Endothelial cell of hepatic sinusoid (primary cell): ENCODE measurements around the gene SP2.

Experiments used
- in situ Hi-C: cut with HindIII; loops from 2 replicates; pipeline ENCODE4 v1.10.0; 2017; ENCODE audit warnings: low sequenced_read_pairs

SP2 gene

DNA sequence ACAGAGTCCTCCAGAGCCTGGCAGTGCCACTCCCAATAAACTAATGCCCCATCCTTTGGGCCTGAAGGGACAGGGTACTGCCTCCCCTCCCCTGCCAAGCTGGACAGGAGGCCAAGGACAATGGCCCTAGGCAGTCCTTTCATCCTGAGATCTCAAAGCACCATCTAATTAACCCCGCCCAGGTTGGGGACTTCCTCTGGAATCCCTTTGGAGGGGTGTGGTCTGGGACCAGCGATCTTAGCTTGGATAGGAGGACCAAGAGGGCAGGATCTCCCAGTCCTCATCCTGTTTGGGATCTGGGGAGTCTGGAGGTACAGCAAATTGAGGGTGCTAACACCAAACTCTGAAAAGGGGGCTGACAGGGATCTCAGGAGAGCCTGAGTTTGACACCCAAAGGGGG lies 26.9 kb upstream of the SP2 start:
- in situ Hi-C loops = no loop called here

DNA sequence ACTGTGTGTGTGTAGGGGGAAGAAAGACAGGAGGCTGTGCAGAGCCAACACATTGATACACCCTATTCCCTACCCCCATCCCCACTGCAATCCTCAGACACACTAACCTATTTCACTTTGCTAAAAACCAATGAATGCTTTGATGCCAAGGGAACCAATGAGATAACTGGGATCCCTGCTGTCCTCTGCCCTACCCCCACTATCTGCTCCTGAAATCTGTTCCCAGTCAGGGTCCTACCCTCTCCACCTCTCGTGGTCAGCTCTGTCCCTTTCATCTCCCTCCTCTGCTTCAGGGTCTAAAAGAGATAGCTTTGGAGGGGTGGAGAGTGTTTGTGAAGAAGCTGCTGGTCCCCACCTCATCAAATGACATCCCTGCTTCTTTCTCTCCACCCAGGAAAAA lies 26.0 kb upstream of the SP2 start:
- in situ Hi-C loops = no loop called here

DNA sequence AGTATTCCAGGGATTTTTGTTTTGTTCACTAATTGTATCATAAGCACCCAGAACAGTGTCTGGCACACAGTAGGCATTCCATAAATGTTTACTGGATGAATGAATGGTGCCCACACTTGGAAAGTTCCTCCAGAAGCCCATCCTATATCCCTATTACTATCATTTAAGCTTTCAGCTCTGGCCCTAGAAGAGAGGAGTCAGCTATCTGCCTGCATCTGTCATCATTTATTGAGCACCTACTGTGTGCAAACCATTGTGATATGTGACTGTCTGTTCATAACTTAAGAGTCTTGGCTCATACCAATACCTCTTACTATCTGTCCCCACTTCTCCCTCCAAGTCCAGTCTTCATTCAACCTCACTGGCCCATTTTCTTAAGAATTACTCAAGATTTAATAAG lies 25.0 kb upstream of the SP2 start:
- in situ Hi-C loops = no loop called here

DNA sequence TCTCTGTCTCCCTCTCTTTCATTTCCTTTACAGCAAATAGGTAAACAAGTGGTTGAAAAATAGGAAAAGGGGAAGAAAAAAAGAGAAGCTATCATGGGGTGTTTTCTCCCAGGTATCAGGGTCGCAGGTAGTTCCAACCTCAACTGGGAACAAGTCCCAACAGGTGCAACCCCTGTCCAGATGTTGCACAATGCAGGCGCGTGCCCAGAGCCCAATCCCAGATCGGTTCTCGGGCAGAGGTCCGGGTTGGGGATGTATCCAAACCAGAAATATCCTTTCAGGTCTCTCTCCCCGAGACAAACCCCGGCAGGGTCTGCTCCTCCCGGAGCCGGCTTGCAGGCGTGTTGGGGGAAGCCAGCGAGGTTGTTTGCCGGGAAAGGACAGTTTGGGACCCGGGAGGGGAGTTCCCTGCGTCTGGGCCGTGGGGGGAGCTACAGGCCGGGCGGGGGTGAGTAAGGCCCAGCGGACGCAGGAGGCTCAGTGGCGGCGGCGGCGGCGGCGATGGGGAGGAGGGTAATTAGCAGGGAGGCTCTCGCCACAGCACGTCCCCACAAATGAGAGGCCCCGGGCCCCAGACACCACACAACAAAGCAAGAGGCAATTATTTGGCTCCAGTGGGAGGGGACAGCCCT lies 23.9 kb upstream of the SP2 start:
- in situ Hi-C loops = no loop called here

DNA sequence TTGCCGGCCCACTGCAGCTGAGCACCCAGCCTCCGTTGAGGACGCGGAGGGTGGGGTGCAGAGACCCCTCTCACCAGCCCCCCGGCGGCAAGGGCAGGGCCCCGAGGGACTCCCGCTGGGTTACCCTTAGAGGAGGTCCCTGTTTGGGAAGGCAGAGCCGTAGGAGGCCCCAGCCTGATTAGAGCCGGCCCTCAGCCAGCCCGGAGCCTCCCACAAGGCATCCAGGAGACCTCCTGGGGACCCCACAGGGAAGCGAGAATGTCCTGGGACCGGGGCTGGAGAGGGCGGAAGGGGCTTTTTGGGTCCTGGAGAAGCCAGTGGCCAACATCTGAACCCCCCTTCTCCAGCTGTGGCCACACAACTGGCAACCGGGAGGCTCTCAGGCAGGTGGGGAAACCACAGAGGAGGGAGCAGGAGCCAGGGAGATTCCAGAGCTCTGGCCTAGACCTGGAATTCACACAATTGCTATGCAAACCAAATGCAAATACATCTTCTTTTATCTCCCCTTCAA lies 23.3 kb upstream of the SP2 start:
- in situ Hi-C loops = no loop called here

DNA sequence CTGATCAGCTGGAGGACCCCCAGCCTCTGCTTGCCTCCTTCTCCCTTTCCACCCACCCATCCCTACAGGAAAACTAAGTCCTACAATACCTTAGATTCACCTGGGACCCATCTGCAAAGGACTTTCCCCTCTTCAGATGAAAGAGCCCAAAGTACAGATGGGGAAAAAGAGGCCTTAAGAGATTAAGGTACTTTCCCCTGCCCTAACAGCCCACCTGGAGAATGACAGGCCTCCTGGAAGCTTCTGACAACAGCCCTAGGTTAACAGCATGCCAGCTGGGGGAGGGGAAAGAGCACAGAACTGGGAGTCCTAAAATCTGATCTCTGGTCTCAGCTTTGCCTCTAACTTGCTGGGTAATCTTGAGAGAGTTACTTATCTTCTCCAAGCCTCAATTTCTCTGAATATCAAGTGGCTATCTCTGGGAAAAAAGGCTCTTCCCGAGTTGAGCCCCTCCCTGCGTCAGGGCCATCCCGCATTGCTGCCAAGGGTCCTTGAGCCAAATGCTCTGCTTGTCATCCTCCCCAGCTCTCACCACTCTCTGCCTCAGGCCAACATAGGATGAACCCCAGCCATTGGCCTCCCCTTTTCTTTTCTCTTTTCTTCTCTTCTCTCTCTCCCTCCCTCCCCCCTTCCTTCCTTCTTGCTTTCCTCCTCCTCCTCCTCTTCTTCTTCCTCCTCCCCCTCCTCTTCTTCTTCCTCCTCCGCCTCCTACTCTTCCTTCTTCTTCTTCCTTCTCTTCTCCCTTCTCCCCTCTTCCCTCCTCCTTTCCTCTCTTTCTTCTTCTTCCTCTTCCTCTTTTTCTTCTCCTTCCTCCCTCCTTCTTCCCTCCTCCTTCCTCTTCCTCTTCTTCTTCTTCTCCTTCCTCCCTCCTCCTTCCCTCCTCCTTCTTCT lies 22.6 kb upstream of the SP2 start:
- in situ Hi-C loops = no loop called here

DNA sequence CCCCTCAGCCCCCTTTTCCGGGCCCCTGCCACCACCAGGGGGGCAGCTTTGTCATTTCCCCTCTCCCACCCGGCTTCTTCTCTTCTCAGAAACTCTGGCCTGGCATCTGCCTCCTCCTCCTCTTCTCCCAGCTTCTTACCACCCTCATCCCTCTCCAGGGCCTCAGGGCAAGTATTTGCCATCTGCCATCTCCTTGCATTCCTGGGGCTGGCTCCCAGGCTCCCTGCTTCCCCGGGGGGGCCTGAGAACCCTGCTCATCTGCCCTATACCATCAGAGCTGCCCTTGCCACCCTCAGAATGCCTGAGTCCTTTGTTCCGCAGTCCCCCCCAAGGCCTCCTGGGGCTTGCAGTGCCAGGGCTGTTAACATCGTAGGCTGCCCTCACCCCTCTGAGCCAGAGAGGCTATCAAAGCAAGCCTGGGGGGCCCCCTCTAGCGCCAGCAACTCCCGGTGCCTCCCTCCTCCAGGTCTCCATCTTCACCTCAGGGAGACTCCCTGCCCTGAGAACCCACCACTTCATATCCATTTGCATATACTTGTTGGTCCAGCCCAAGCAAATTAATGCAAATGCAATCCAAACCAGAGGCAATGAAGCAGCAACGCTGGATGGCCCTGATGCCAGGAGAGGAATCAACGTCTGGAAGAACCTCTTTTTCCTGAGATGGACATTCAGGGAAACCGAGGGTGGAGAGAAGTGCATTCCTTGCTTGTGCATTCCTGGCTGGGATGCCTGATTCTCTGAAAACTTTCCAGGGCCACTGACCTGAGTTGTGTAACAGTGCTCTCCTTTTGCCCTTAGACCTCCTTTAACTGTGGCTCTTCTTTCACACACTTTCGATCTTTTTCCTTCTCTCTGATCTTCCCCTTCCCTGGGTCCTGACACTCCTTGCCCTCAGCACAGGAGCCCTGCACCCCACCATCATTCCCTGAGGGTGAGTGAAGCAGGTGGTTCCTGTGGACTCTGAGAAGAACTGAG lies 20.7 kb upstream of the SP2 start:
- in situ Hi-C loops = no loop called here

DNA sequence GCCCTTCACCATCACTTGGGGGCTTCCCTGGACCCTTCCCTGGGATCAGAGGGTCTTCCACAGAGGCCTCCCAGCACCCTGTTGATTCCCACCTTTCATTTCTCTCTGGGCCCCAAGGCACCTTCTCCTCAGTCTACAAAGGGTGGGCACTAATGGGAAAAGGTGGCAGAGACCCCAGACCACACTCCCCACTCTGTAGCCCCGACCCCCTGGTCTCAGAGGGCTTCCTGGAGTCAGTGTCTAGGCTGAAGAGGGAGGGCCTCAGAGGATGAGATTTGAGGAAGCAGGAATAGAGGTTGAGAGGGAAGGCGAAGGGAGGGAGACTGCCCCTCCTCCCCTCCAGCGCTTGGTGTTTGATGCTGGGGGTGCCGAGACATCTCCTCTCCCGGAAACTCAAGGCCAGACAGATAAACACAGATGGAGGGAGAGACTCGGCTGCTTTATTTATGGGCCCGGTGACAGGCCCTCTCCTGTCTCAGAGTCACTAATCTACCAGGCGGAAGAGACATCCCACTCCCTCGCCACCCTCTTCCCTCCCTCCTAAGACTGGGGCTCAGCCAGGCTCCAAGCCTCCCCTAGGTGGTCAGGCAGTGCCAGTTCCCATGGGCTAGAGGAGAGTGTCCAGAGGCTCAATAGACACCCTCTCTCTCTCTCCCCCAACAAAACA lies 18.5 kb upstream of the SP2 start:
- in situ Hi-C loops = no loop called here

DNA sequence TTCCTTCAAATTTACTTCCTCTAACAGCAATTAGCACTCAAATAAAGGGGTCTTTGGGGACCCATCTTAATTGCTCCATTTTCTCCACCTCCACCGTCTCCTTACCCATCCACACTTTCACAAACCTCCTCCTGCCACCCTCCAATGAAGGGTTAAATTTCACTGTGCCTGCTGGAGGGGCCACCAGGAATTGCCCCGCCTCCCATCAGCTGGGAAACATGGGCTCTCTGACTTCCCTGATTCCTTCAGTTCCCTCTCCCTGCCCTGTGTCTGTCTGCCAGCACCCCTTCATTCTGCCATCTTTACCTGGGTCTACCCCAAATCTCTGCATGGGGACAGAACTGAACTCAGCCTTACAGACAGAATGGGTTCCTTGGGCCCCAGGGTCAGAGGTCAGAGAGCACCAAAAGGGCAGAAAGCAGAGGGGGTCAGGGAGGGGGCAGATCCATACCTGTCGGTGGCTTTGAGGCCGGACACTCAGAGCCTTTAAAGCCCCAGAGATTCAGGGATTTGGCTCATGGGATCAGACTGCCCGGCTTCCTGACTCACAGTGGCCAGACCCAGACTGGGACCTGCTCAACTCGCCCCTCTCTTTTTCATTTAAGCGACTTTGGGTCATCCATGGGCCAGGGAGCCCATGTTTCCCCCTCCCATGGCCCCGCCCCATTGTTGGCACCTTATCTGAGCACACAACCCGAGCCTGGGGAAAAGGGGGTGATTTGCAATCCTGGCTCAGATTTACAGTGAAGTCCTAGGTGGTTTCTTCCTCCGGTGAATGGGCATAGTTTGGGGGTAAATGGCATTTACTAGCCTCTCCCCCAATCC lies 17.6 kb upstream of the SP2 start:
- in situ Hi-C loops = no loop called here

DNA sequence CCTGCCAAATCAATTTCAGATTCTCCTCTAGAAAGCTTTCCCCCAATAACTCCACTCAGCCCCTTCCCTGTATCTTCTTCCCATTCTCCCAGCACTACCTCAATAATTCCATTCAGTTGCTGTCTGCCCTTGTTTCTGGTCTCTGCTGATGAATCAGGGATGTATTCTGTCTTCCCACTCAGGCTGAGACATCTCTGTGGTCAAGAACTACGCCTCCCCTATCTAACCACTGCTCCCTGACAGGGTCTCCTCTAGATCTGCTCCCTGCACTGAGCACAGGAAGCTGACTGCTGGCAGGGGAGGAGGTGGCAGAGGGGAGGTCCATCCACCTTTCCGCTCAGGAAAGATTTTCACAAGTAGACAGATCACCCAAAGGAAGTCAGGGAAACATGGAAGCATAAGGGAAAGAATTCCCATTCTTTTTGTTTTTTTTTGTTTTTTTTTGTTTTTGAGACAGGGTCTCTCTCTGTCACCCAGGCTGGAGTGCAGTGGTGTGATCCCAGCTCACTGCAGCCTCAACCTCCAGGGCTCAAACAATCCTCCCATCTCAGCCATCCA lies 16.9 kb upstream of the SP2 start:
- in situ Hi-C loops = no loop called here

DNA sequence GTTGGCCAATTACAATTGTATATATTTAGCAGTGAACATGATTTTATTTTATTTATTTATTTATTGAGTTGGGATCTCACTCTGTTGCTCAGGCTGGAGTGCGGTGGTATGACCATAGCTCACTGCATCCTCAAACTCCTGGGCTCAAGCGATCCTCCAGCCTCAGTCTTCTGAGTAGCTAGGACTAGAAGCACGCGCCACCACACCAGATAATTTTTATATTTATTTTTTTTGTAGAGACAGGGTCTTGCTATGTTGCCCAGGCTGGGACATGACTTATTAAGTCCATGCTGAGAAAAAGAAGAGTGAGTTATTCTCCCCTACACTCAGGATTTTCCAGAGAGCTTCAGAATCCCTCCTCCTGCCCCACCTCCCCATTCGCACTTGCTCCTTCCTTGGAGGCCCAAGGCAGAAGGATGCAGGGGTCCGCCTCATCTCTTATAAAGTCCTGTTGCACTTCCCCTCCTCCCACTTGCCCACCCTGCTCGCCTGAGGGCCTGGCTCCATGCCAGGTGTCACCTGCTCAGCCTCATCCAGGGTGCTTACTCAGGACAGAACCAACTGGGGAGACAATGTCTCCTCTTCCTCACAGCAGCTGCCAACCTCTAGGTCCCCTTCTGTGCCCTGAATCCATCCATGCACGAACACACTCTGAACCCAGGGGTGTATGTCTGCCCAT lies 16.1 kb upstream of the SP2 start:
- in situ Hi-C loops = no loop called here

DNA sequence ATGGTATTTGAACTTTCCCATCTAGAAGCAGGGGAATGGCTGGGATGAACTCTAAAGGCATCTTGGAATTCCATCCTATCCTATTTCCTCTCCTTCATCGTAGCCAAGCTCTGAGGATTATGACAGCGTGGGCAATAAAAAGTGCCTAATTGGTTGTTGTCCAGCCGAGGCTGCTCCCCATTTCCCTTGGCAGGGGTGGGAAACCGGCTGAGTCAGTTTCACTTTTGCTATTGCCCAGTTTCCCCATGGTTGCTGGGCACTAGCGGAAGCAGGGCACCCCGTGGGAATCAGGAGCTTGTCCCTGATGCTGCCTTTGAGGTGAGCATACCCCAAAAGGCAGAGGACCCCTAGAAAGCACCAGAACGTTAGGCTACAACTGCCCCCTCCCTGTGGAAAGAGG lies 13.8 kb upstream of the SP2 start:
- in situ Hi-C loops = no loop called here

DNA sequence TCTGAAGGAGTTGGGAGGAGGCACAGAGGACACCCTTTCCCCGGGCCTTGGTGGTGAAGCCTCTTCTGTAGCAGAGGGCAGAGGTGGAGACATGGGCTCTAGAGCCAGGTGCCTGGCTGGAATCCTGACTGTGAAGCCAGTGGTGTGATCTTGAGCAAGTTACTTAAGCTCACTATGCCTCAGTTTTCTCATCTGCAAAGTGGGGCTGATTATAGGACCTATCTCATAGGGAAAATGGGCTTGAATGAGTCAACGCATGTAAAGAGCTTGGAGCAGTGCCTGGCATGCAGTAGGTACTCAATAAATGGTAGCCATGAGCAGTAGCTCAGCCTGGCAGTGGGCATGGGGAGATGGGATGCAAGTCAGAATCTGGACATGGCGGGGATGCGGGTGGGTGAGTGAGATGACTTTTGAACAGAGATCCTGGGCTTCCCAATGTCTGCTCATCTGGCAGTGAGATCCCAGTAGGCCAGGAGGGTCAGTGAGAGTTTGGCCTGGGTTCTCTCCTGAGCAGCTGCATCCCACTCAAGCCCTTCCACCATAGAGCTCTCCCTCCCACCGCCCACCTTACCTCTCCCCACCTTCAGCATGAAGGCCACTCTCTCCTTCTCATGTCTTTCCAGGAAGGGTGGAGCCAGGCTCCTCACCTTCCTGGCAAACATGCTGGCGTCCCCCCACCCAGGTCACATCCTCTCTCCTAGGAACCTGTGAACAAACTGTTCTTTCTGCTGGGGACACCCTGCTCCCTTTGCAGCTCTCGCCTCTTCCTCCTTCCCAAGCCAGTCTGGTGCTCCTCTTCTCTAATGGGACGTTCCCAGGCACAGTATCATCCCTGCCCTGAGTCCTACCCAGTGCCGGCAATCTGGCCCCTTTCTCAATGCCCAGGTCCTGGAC lies 13.1 kb upstream of the SP2 start:
- in situ Hi-C loops = no loop called here

DNA sequence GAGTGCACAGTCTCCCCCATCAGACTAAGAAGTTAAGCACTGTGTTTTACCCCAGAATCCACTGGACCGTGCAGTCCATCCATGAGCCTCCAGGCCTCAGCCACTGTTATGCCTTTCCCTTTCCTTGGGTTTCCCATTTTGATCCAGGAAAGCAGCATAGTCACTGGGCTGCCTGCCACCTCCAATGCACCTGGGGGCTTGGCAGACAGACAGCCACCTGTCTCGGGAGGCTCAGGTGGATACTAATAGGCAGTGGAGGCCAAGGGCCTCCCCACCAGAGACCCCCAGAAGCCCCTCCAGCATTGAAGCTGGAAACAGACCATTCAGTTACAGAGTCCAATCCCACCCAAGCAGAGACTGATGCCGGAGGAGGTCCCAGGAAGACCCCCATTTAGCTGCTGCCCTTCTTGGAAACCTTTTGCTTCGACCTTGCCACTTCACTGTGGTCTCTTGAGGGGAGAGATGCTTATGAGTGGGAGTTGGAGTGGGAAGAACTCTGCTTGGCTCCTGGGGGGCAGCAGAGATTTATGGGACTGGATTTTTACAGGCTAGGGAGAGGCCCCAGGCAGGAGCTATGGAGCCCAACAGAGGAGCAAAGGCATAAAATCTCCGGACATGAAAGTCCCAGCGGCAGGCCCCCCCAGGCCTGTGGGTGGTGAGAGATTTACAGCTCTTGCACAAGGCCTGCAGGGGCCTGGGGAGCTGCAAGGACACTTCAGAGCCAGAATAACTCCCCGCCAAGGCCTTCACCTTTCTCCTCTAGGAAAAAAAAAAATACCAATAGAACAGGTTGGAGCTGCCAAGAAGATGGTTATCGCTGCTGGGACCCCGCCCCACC lies 12.2 kb upstream of the SP2 start:
- in situ Hi-C loops = no loop called here

DNA sequence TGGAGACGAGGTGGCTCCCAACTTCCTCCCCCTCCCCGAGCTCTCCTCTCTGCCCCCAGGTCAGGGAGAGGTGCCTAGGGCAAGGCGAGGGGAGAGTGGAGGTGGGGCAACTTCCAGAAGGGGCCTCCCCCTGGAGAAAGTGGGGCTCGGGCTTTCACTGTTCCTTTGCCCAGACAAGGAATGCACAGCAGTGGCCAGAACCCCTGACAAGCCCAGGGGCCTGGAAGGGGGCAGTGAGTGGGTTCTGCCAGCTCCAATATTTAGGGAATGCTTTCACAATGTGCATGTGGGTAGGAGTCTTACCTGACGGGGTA lies 11.7 kb upstream of the SP2 start:
- in situ Hi-C loops = no loop called here

DNA sequence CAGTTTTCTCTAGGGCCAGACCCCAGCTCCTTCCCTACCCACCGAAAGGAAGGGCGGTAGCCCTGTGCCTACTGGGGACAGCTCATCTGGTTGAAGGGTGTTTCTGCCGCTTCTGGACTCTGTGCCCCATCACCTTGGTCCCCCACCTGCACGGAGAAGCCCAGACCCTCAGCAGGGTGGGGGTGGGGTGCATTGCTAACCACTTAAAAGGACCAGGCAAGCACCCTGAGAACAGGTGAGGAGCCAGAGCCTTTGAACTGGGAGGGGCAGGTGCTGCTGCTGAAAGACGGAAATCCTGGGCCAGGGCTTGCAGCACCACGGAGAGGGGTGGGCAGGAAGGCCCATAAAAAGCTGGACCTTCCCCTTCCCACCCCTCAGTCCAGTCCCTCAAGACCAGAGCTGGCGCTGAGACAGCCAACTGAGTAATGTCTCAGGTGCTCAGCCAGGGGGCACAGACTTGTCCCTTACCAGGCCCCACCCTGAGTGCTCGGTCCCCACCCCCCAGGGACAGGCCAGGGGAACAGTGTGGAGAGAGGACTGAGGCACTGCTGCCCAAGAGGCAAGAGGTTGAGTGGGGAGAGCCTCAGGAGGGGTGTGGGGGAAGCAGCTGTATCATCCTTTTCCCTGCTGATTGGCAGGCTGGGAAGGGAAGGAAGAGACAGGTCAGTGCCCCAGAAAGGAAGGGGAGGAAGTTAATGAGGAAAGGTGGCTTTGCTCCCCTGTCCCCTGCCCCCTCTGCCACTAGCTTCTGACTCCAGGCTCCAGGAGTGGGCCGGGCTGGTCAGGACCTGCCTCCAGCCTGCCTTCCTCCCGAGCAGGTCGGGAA lies 10.9 kb upstream of the SP2 start:
- in situ Hi-C loops = no loop called here
